Bronchial smooth muscle cell (primary cell): Measurements from ENCODE around the gene MFAP5. TPM values are rescaled to one million over a fixed set of nuclear protein-coding genes. Genes with fewer than 3 reads are reported as not detected.

Experiments used
- total RNA-seq: library from RNA; depleted of rRNA; stranded (reverse); fragments of >200 nt; gene quantifications from 2 replicates; pipeline ENCODE4 v1.2.1, GENCODE V29; 2014

MFAP5 gene
- 17.5 and 106 TPM in 2 replicates for total RNA-seq

GRCh38 chr12:8662593-8662992, at the start of gene MFAP5:
Gene MFAP5 (minus strand): TSS chr12:8662826. CDS start chr12:8662104, 722 bp downstream.

GRCh38 chr12:8697476-8698131, 35.0 kb upstream of the MFAP5 start, which contains the start of gene RIMKLB:
Gene RIMKLB (plus strand): TSS chr12:8697991. CDS start chr12:8713867, 15,876 bp downstream.

GRCh38 chr12:8612629-8613028, 50.0 kb downstream of the MFAP5 start, which contains the start of gene AICDA:
Gene AICDA (minus strand): TSS chr12:8612859. CDS start chr12:8612767, 92 bp downstream.

Other genes starting within 250 kb of the MFAP5 start
- gene CLEC6A, start 206.9 kb downstream of the MFAP5 start, total RNA-seq: not detected in 2 replicates
- not detected in 2 replicates for gene CLEC4D, start 149.3 kb downstream of the MFAP5 start, total RNA-seq
- not detected in 2 replicates for gene CLEC4E, start 121.9 kb downstream of the MFAP5 start, total RNA-seq
- gene AICDA, start 50.0 kb downstream of the MFAP5 start, total RNA-seq: not detected in 2 replicates
- 23.5 and 28.0 TPM in 2 replicates for gene RIMKLB, start 35.2 kb upstream of the MFAP5 start, total RNA-seq
- under 0.01 and 0.17 TPM in 2 replicates for gene A2ML1, start 159.8 kb upstream of the MFAP5 start, total RNA-seq